Measurements from ENCODE around the gene SSC4D. TPM values are rescaled to one million over a fixed set of nuclear protein-coding genes. Genes with fewer than 3 reads are reported as not detected.

The SSC4D gene
- total and polyA plus RNA-seq, 2 of the 8 experiments (the other 6 are each of a cell fraction or from before 2014, with no cell fraction given): 11.8 to 27.5 TPM

- DNase-seq (ENCODE audit: low read depth in 1 of 2, low spot score in 2 of 2) (no peak), FAIRE-seq (no peak)
- Histone ChIP-seq H3K4ac (replicated peaks; ENCODE audit: insufficient read length, low read depth, low read length) (no peak overlapping the region), H3K18ac (ENCODE audit: extremely low read depth, low read length) (no peak overlapping the region), H3K9ac (replicated peaks in 1 of 4; ENCODE audit: extremely low read depth in 1 of 4, low read depth in 3 of 4, low read length in 3 of 4) (no peak overlapping the region), H3K36me3 (ENCODE audit: control insufficient read depth in 2 of 4, insufficient read depth in 4 of 4, low read length in 3 of 4) (no peaks in the 10 kb centered on the region), H3K4me1 (replicated peaks in 1 of 4; ENCODE audit: control insufficient read depth in 3 of 4, insufficient read depth in 4 of 4, low read length in 3 of 4) (peaks cover 3 to 9% (median 5%) of the 10 kb centered on the region in 4 experiments), H3K56ac (replicated peaks; ENCODE audit: insufficient read length, low read depth, low read length) (no peak overlapping the region), H4K20me1 (replicated peaks in 1 of 2; ENCODE audit: control insufficient read depth in 1 of 2, insufficient read depth in 2 of 2, low read length in 2 of 2) (no peaks in the 10 kb centered on the region), H4K8ac (ENCODE audit: extremely low read depth, insufficient read depth, low read length) (no peak overlapping the region; the same call in 1 of the 2 replicates), H4K5ac (ENCODE audit: insufficient read length, low read depth, low read length) (no peak overlapping the region), H3K9me3 (ENCODE audit: insufficient read depth in 2 of 2, low read depth in 1 of 2, low read length in 1 of 2) (no peaks in the 10 kb centered on the region), H2BK15ac (ENCODE audit: low read length) (no peak overlapping the region), H2BK12ac (ENCODE audit: low read depth, low read length) (0 out of 2 replicates have a peak overlapping the region, but pooled peaks have one; percentile 85), H2BK120ac (replicated peaks; ENCODE audit: low read depth, low read length) (no peak overlapping the region), H3K4me3 (ENCODE audit: extremely low read depth in 1 of 4, insufficient read depth in 2 of 4, low read depth in 3 of 4, low read length in 4 of 4) (no peak overlapping the region), H2BK20ac (ENCODE audit: low read length) (no peak overlapping the region; the same call in 1 of the 2 replicates), H3K27me3 (replicated peaks in 1 of 4; ENCODE audit: control insufficient read depth in 3 of 4, extremely low read depth in 1 of 4, insufficient read depth in 3 of 4, low read length in 3 of 4) (no peaks in the 10 kb centered on the region), H3K79me1 (ENCODE audit: low read depth, low read length) (no peaks in the 10 kb centered on the region), H2AK5ac (ENCODE audit: low read depth, low read length) (no peak overlapping the region), H3K23me2 (ENCODE audit: low read depth, low read length) (no peaks in the 10 kb centered on the region), H3K14ac (ENCODE audit: insufficient read length) (no peak overlapping the region), H2BK5ac (ENCODE audit: low read depth, low read length) (no peak overlapping the region), H3K23ac (ENCODE audit: insufficient read length) (no peak overlapping the region), H4K91ac (replicated peaks; ENCODE audit: insufficient read length, low read length) (no peak overlapping the region), H3K4me2 (ENCODE audit: insufficient read depth in 1 of 2, low read depth in 2 of 2, low read length in 2 of 2) (peak overlapping the region in 1 of 2 experiments; percentile 37; a peak in 1 of 4 replicates), H2AFZ (ENCODE audit: low read length) (no peak overlapping the region), H3K27ac (ENCODE audit: low read depth, low read length) (peak overlapping the region; percentile 5; the same call in 1 of the 2 replicates), H3K79me2 (ENCODE audit: control insufficient read depth in 1 of 2, insufficient read depth in 2 of 2, low read length in 2 of 2) (no peaks in the 10 kb centered on the region)
- CTCF ChIA-PET (ENCODE audit: partially characterized antibody): interaction anchor here (1.0 to 1.2 kb wide), 3 partner anchors 9 to 89 kb away, joined by 3 to 4 read pairs (median 4); no protein-coding TSS in a partner anchor
- POLR2A ChIA-PET (ENCODE audit: partially characterized antibody): interaction anchor here (0.8 to 1.4 kb wide), 6 partner anchors 10 to 105 kb away, joined by 3 to 5 read pairs (median 4); no protein-coding TSS in a partner anchor
- 81% methylated on average over 15 of the region's 15 CpGs; no CpG with 5 or more reads in 1 of the 2 experiments for WGBS, 2 experiments (ENCODE audit: extremely low coverage in 1 of 2, insufficient coverage in 1 of 2, insufficient read length in 1 of 2, insufficient replicate concordance in 2 of 2, low coverage in 1 of 2, low lambda C conversion rate in 2 of 2, missing lambda C conversion rate in 1 of 2)
- TF ChIP-seq RAD21 (IDR thresholded peaks at IDR 0.05 in 1 of 2, conservative IDR thresholded peaks at IDR 0.05 in 1 of 2; ENCODE audit: low read depth in 2 of 2, low read length in 2 of 2): no peak
These were observed 14.3 kb upstream of the SSC4D start for GRCh38 chr7:76423666-76424412.
